ENCODE measurements around the gene TRMT44.

Gene TRMT44

GRCh38 chr4:8440492-8441311, at the start of gene TRMT44, which contains the start of gene ACOX3:
Gene TRMT44 (plus strand): TSS chr4:8440777. CDS start chr4:8440823, 46 bp downstream.
Gene ACOX3 (minus strand): TSS chr4:8440723. CDS start chr4:8416521, 24,202 bp downstream.
- peak; percentile 95 for DNase-seq

DNA sequence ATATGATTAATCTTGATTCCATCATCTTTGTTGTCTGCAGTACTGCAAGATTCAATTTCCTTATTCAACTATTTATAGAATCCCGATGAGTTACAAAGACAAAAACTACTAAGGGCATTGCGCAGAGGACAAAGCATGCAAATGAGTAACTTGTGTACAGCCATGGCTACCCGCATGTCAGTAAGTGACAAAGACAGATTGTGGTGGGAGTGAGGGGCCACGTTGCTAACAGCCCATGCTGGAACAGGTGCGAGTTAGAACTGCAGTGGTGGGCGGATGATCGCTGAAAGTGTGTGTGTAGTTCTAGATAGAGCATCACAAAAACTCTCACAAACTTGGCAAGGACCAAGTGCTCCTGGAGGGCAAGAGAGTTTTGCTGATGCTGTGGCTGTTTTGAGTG, 49.5 kb upstream of the TRMT44 start:
- no peak for DNase-seq

DNA sequence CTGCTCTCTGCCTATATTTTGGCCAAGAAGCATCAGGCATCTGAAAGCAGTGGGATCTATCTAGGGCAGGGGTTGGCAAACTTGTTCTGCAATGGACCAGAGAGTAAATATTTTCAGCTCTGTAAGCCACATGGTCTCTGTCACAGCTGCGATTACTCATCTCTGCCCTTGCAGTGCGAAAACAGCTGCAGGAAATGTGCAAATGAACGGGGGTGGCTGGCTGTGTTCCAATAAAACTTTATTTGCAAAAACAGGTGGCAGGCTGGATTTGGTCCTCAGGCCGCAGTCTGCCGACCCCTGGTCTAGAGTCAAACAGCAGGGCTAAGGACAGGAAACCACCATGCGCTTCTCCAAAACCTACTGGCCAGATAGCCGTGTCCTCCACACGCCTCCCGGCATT, 48.6 kb upstream of the TRMT44 start:
- peak; percentile 64 for DNase-seq

- DNase-seq, result no peak
These were observed 47.9 kb upstream of the TRMT44 start for GRCh38 chr4:8392591-8393190.

DNA sequence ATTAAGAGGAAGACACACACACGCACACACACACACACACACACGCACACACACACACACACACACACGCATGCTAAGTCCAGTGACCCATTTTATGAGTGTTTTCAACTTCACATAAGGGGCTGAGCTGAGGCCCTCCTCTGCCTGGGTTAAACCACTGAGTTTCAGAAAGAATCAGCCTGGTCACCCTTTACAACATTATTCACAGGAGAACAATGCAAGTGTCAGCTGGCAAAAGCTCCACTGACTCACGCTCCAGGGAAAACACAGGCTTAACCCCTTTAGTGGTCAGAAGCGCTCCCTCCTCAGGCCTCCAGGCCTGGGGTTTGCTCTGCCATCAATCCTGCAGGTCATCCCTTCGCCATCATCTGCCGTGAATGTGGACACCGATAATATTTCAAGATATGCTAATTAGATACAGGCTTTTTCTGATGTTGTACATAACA, 47.0 kb upstream of the TRMT44 start:
- peak; percentile 41 for DNase-seq

DNA sequence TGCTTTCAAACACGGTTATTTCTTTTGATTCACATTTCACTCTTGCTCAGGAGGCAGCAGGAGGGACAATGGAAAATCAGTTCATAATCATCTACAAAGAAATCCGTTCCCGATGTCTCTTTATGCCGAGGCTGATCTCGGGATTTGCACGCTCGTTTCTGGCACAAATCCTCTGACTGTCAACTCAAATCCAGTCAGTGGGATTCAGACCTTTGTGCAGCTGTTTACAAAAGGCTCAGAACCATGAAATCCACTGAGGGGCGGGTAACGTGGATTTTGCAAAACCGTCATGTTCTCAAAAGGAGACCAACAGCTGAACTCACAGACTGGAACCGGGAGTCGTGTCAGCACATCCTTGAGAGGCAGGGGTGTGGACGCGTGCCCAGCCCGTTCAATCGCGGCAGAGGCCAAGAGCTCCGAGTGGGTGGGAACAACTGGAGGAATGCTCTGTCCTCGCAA, 46.5 kb upstream of the TRMT44 start:
- DNase-seq, result no peak

DNA sequence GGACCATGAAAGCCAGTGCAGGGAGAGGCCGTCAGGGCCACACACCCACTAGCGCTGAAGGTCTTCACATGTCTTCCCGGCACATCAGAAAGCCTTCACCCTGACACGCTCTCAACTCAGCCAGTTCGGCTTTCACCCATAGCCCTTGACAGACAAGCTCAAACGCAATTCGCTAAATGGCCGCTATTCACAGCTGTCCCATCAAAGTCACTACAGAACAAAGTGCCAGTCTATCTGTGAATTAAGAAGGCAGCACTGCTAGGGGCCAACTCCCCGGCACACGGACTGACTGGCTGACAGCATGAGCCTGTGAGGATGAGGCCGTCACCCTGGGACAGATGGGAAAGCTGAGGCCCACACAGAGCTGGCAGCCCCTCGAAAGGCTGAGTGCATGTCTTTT, 45.8 kb upstream of the TRMT44 start:
- no peak for DNase-seq

- no peak for DNase-seq
These were observed 44.9 kb upstream of the TRMT44 start for GRCh38 chr4:8395504-8396296.

DNA sequence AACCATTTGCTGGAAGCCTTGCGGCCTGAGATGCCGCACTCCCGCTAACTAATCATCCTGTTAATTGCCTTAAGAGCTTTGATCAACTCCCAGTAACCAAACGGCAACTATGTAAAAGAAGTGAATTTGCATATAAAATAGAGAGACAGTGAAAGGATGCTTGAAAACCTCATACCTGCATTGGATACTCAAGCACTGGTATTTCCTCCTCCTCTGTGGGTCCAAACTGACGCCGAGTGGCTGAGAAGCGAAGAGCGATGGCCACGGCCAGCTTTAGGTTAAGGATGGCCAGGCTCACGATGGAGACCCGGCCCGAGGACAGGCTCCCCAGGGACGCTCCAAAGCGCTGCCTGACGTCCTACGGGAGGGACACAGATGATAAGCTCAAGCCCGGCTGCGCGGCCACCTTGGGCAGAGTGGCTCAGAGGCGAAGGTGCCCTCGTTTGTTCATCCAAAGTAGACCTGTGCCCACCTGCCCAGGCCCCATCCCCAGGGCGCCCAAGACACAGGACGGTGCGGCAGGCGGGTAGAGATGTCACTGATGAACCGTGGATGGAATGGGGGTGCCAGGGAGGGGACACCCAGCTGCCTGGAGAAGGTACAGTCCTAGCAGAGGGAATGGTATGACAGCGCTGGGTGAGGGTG, 43.7 kb upstream of the TRMT44 start:
- no peak for DNase-seq

- no peak for DNase-seq
These were observed 42.2 kb upstream of the TRMT44 start for GRCh38 chr4:8398347-8398746.

GRCh38 chr4:8399298-8399697, 41.3 kb upstream of the TRMT44 start:
- DNase-seq, result no peak

- no peak for DNase-seq
These were observed 39.8 kb upstream of the TRMT44 start for GRCh38 chr4:8400632-8401325.

GRCh38 chr4:8401665-8402064, 38.9 kb upstream of the TRMT44 start:
- DNase-seq, result no peak

DNA sequence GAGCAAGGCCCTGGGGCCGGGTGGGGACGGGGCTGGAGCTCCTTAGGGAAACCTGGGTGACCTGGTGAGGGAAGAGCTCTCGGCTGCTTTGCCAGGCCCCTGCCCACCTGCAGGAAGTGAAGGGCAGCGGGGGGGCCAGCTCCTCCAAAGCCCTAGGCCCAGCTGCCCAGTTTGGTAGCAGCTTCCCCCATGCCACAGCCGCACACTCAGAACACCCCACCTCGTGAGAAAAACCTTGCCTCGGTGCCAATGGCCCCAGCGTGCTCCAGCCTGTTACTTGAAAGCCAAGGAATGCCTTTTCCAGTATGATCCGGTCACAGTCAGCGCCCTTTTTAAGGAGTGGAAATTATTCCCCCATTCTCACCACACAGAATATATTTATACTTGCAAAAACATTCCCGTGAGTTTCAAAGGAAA, 38.4 kb upstream of the TRMT44 start:
- no peak for DNase-seq

DNA sequence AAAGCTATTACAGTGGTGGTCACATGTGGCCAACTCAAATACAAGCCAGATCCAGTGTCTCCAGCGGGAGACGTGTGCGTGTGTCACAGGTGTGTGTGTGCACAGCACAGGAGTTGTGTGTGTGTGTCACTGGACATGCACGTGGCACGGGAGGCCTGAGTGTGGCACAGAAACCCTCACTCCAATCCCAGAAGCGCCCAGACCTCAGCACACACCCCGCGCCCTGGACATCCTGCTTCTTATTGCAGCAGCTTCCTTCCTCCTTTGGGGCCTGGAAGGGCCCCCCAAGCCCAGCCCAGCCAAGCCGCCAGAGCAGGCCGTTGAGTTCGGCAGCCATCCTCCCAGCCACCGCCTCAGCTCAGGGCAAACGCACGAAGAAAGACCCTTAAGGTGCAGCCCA, 37.9 kb upstream of the TRMT44 start:
- DNase-seq, result no peak

GRCh38 chr4:8403173-8403753, 37.3 kb upstream of the TRMT44 start:
- peak; percentile 61 for DNase-seq

DNA sequence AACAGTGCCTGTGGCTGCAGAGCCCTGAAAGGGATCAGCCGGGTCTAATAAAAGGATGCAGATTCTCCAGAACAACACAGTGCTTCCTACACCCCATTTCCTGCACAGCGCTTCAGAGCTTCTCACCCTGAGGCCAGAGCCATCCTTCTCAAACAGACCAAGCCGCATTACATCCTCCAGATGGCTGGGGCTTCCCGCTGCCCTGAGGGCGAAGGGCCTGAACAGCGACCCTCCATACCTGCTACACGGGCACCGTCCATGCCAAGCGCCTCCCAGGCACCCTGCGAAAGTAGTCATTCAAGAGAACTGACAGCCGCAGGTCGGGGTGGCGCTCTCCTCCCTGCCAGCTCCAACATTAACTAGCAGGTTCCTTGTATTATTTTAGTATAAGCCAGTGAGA, 36.6 kb upstream of the TRMT44 start:
- no peak for DNase-seq

DNA sequence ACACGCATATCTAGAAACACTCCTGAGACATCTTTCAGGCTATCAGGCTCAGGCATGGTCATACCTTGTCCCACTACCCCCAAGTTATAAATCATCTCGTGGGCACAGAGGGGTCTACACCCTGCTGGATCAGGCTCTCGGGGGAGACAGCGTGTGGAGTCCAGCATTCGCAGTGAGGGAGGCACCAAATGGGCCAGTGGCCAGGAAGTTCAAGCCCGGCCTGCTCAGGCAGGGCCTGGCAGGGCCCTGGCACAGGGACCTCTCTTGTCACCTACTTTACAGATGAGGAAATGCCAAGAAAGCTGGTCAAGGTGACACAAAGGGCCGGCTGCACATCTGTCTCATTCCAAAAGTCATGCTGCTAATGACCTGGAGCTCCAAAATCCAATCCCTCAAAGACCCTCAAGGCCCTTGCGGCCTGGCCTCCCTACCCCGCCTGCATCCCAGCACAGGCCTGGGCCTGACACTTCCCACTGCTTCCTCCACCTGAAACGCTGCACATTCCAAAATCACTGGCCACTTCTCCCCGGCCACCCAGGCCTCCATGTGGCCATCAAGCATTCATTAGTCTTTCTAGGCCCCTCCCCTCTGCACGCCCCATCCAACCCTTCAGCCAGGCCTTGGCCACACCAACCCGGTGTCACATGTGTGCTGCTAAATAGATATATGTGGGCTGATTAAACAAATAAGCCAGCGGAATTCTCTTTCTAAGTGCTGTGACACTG, 35.6 kb upstream of the TRMT44 start:
- no peak for DNase-seq

- no peak for DNase-seq
These were observed 35.1 kb upstream of the TRMT44 start for GRCh38 chr4:8405516-8405875.

GRCh38 chr4:8406887-8407286, 33.7 kb upstream of the TRMT44 start:
- DNase-seq, result peak; percentile 32

- no peak for DNase-seq
These were observed 33.3 kb upstream of the TRMT44 start for GRCh38 chr4:8407316-8407715.

Measured in activated CD4-positive, alpha-beta T cell treated with anti-CD3 and anti-CD28 coated beads, Interleukin-10, Interleukin-2, amounts not matched to agents 100 ng/mL and 50 ng/mL, durations not matched to agents 16 hours and 8 hours (primary cell).